ENCODE results near the gene LST1. TPM values are rescaled to one million over a fixed set of nuclear protein-coding genes. Genes with fewer than 3 reads are reported as not detected.

The LST1 gene
- not detected in 2 replicates for total RNA-seq
- long read RNA-seq, result 0 reads

DNA sequence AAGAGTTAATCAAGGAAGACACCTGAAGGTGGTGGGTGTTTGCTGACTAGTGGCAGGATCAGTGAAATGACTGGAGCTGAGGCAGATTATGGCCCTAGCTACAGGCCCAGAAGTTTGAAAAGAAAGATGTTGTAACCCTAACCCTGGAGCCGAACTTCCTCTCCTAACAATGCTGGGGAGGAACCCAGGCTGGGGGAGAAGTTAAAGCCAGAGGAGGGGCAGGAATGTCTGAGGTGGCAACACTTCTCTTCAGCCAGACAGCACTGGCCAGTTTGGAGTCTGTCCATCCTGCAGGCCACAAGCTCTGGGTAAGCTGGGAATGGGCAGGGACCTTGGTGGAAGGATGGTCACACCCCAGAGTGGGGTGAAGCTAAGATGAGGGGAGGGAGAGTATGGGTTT, at the start of gene LST1:
Gene LST1 (plus strand): TSS at position 270 of the 400 bp plus-strand sequence. CDS start 1,023 bp downstream, outside the sequence.
- H3K4me3 Mint-ChIP-seq (ENCODE audit: low read depth), result no peak within 1 kb of the TSS
- H3K27me3 Mint-ChIP-seq, result peaks cover 35% of the 10 kb centered on the region
- no peak within 1 kb of the TSS for H3K27ac Mint-ChIP-seq
- H3K9me3 Mint-ChIP-seq (ENCODE audit: low read depth), result no peaks in the 10 kb centered on the region
- no peaks in the 10 kb centered on the region for H3K36me3 Mint-ChIP-seq (ENCODE audit: insufficient read depth)
- TF ChIP-seq, protein P1, sequence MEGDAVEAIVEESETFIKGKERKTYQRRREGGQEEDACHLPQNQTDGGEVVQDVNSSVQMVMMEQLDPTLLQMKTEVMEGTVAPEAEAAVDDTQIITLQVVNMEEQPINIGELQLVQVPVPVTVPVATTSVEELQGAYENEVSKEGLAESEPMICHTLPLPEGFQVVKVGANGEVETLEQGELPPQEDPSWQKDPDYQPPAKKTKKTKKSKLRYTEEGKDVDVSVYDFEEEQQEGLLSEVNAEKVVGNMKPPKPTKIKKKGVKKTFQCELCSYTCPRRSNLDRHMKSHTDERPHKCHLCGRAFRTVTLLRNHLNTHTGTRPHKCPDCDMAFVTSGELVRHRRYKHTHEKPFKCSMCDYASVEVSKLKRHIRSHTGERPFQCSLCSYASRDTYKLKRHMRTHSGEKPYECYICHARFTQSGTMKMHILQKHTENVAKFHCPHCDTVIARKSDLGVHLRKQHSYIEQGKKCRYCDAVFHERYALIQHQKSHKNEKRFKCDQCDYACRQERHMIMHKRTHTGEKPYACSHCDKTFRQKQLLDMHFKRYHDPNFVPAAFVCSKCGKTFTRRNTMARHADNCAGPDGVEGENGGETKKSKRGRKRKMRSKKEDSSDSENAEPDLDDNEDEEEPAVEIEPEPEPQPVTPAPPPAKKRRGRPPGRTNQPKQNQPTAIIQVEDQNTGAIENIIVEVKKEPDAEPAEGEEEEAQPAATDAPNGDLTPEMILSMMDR (IDR thresholded peaks at IDR 0.05; ENCODE audit: unreplicated experiment), result no peak
- no peak for DNase-seq (ENCODE audit: low spot score, unreplicated experiment)
- peaks cover 7% of the 10 kb centered on the region for H3K4me1 Mint-ChIP-seq (ENCODE audit: low read depth)

DNA sequence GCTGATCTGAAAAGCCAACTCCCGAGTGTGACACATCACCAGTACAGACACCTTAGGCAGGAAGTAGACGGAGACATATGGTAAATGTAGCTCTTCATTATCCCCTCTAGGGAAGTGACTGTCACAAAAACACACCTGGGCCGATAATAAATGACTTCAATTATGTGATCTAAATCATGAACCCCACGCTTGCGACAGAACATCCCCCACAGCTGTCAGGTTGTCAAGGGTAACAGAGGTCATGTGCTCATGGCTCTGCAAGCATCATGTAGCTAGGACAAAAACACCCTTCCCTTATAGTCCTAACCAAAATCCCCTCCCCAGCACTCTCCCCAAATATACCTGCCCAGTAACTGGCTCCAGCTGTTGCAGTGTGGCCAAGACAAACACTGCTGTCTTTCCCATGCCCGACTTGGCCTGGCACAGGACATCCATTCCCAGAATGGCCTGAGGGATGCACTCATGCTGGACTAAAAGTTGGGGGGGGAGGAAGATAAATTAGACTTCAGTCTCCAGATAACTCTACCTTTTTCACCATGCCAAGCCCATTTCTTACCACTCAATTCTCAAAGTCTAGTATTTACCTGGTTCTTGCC, 47.2 kb upstream of the LST1 start:
- H3K4me3 Mint-ChIP-seq (ENCODE audit: low read depth), result peak overlapping the region; percentile 99
- TF ChIP-seq, protein P1 (IDR thresholded peaks at IDR 0.05; ENCODE audit: unreplicated experiment), result no peak
- H3K4me1 Mint-ChIP-seq (ENCODE audit: low read depth), result peaks cover 32% of the 10 kb centered on the region
- peaks cover 51% of the 10 kb centered on the region for H3K36me3 Mint-ChIP-seq (ENCODE audit: insufficient read depth)
- H3K27ac Mint-ChIP-seq, result peak overlapping the region; percentile 58
- no peaks in the 10 kb centered on the region for H3K27me3 Mint-ChIP-seq
- no peak for DNase-seq (ENCODE audit: low spot score, unreplicated experiment)
- no peaks in the 10 kb centered on the region for H3K9me3 Mint-ChIP-seq (ENCODE audit: low read depth)

DNA sequence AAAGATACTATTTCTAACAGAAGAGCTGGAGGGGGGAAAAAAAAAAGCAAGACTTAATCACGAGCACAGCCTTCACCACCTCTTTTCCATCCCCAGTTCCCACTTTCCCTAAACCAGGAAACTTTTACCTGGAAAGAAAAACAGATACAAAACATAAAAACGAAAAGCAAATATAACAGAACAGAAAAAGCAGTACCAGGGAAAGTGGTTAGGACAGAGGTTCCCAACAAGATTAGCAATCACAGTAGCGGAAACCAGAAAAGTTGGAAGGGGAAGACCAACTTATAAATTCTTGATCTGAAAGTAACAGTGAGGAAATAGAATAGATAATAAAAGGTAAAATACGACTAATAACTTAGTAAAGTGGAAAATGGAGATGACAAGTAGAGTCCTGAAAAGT, 45.4 kb upstream of the LST1 start:
- Mint-ChIP-seq H3K27ac (peak overlapping the region; percentile 98), H3K4me3 (ENCODE audit: low read depth) (peak overlapping the region; percentile 99), H3K4me1 (ENCODE audit: low read depth) (peaks cover 32% of the 10 kb centered on the region), H3K27me3 (no peaks in the 10 kb centered on the region), H3K36me3 (ENCODE audit: insufficient read depth) (peaks cover 41% of the 10 kb centered on the region), H3K9me3 (ENCODE audit: low read depth) (no peaks in the 10 kb centered on the region)
- TF ChIP-seq, protein P1 (IDR thresholded peaks at IDR 0.05; ENCODE audit: unreplicated experiment), result no peak
- no peak for DNase-seq (ENCODE audit: low spot score, unreplicated experiment)

DNA sequence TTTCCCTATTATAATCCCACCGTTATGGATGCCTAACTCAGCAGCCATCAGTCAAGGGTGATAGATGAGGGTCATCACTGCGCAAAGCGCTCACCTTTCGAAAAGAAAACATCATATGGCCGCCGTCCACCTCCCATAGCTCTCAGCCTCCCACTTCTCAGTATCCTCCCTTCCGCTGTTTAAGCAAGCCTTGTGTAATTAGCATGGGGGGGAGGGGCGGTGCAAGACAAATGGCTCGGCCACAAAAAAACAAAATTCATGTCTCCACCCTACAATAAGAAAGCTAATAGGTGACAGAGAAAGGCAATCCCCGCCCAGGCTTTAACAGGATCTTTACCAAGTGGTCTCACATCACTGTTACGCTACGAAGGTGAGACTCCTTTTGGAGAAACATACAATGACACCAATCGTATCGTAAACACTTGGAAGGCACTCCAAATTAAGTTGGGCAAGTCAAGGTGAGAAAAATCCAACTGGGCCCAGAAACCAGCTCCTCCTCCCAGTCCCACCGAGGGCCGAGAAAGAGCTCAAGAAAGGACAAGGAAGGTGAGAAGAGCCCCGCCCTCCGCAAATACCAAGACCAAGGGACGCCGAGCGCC, 44.9 kb upstream of the LST1 start:
- H3K4me1 Mint-ChIP-seq (ENCODE audit: low read depth), result peaks cover 32% of the 10 kb centered on the region
- H3K4me3 Mint-ChIP-seq (ENCODE audit: low read depth), result peak overlapping the region; percentile 99
- H3K27ac Mint-ChIP-seq, result peak overlapping the region; percentile 98
- TF ChIP-seq, protein P1 (IDR thresholded peaks at IDR 0.05; ENCODE audit: unreplicated experiment), result no peak
- DNase-seq (ENCODE audit: low spot score, unreplicated experiment), result no peak
- no peaks in the 10 kb centered on the region for H3K9me3 Mint-ChIP-seq (ENCODE audit: low read depth)
- H3K27me3 Mint-ChIP-seq, result no peaks in the 10 kb centered on the region
- H3K36me3 Mint-ChIP-seq (ENCODE audit: insufficient read depth), result peaks cover 36% of the 10 kb centered on the region

DNA sequence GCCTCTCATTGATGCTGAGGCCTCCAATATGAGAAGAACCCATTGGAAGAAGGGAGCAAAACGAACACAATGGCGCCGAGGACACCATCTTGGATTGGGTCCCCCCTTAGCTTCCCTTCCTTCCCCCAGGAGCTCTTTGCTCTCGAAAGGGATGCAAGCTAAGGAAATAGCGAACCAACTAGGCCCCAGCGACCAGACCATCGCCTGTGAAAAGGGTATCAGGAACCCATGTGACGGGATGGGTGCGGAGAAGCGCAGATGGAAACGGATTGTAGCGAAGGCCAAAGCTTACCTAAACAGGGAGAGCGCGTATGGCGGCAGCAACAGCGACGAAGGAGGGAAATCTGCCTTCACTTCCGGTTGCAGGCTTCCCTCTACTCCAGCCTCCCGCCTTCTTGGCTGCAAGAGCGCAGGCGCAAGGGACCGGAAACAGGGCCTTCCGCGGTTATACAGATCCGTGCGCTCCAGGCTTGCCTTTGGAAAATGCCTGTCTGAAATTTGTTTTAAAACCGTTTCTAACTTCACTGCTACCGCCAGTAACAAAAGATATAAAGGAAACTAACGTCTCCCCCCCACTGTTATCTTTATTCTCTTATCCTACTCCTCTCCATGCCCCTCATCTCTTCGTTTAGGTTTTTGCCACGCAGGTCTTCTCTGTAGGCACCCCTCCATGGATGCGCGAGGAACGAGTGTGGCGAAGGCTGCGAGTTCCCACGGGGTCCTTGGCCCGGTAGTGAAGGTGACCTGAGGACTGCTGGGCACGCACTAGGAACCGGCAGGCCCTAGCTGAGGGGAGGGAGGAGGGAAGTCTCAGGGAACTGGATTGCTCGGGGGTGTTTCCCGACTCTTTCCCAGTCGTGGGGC, 44.2 kb upstream of the LST1 start, which contains the start of gene DDX39B:
Gene DDX39B (minus strand): TSS at position 346 of the 864 bp plus-strand sequence. CDS start 1,471 bp downstream, outside the sequence.
- DNase-seq (ENCODE audit: low spot score, unreplicated experiment), result peak; percentile 84
- TF ChIP-seq, protein P1 (IDR thresholded peaks at IDR 0.05; ENCODE audit: unreplicated experiment), result no peak
- peaks cover 30% of the 10 kb centered on the region for H3K36me3 Mint-ChIP-seq (ENCODE audit: insufficient read depth)
- H3K27ac Mint-ChIP-seq, result peak within 1 kb of the TSS; percentile 98
- peak within 1 kb of the TSS; percentile 99 for H3K4me3 Mint-ChIP-seq (ENCODE audit: low read depth)
- H3K9me3 Mint-ChIP-seq (ENCODE audit: low read depth), result no peaks in the 10 kb centered on the region
- no peaks in the 10 kb centered on the region for H3K27me3 Mint-ChIP-seq
- peaks cover 35% of the 10 kb centered on the region for H3K4me1 Mint-ChIP-seq (ENCODE audit: low read depth)
